HCT116 (cell line): ENCODE data around the gene KCNE1. TPM values are rescaled to one million over a fixed set of nuclear protein-coding genes. Genes with fewer than 3 reads are reported as not detected.

Experiments
- ATAC-seq: fragments of 200-7000 bp; cut with Tn5 transposase; 2 replicates; pipeline ENCODE4 v1.9.1; 2020; ENCODE audit warnings: mild to moderate bottlenecking, moderate library complexity
- BruUV-seq: library from RNA; stranded (reverse); fragments of 400-500 nt; replicated peaks from 2 replicates; lab custom pipeline; 2021; lab: Mats Ljungman, UMichigan
- CTCF ChIA-PET: fragments of 300-600 bp; sonication (Branson Sonifier 250); formaldehyde crosslinking; loops from one replicate; lab custom pipeline; 2021; ENCODE audit warnings: antibody characterized with exemption; lab: Charles Lee
- POLR2A ChIA-PET: fragments of 300-600, 350-600 bp; sonication (Branson Sonifier 250); formaldehyde crosslinking; loops from one replicate; lab custom pipeline; 2021; ENCODE audit warnings: antibody characterized with exemption; lab: Charles Lee
- RAD21 ChIA-PET, 2 experiments: fragments of 300-600 bp; sonication (Branson Sonifier 250); formaldehyde crosslinking; loops; one replicate each; lab custom pipeline; 2023; ENCODE audit warnings: low total read pairs in 2 of 2; ENCODE audit not compliant: uncharacterized antibody in 2 of 2, unreplicated experiment in 2 of 2, low non-redundant PET in 1 of 2; lab: Charles Lee
- DNase-seq: peaks from one replicate; pipeline ENCODE4 v3.0.0-alpha.2; 2010; ENCODE audit warnings: low read depth, low spot score
- H2AFZ ChIP-seq: fragments of 200-600 bp; shearing (Covaris generic), sonication (generic); 2 replicates; pipeline ENCODE4 v1.6.1; 2017; ENCODE audit warnings: low read depth, mixed run types, mixed read lengths, antibody characterized with exemption, low read length; ENCODE audit not compliant: poor library complexity, severe bottlenecking
- H3K27ac ChIP-seq: 2 replicates; pipeline ENCODE4 v1.5.1; 2012; ENCODE audit warnings: low read depth, low read length
- H3K27me3 ChIP-seq: fragments of 200-600 bp; sonication (generic); 2 replicates; pipeline ENCODE4 v1.6.1; 2016; ENCODE audit warnings: mixed run types, low read length, mixed read lengths; ENCODE audit not compliant: insufficient read depth
- H3K36me3 ChIP-seq, 2 experiments: fragments of 200-500 bp in 1 of 2; fragments of 200-600 bp in 1 of 2; sonication (Bioruptor generic) in 1 of 2; sonication (generic) in 1 of 2; 2 replicates each; pipeline versions ENCODE4 v1.5.1 to v1.6.1; 2014 to 2016; ENCODE audit warnings: low read length in 2 of 2, inconsistent platforms in 1 of 2, mixed read lengths in 1 of 2, mixed run types in 1 of 2; ENCODE audit not compliant: insufficient read depth in 2 of 2, control insufficient read depth in 1 of 2
- H3K4me1 ChIP-seq, 2 experiments: fragments of 200-600 bp in 1 of 2; sonication (generic) in 1 of 2; 2 replicates each; pipeline versions ENCODE4 v1.5.1 to v1.6.1; 2012 to 2017; ENCODE audit warnings: low read length in 2 of 2, inconsistent platforms in 1 of 2, mild to moderate bottlenecking in 1 of 2, mixed read lengths in 1 of 2, mixed run types in 1 of 2, moderate library complexity in 1 of 2; ENCODE audit not compliant: insufficient read depth in 2 of 2, control insufficient read depth in 1 of 2
- H3K4me2 ChIP-seq: fragments of 200-600 bp; sonication (generic); 2 replicates; pipeline ENCODE4 v1.6.1; 2017; ENCODE audit warnings: mixed run types, low read length, mixed read lengths
- H3K4me3 ChIP-seq, 2 experiments: fragments of 200-600 bp in 1 of 2; sonication (generic) in 1 of 2; replicated peaks in 1 of 2; 2 replicates each; pipeline ENCODE4 v1.5.1; 2011 to 2016; ENCODE audit warnings: low read length in 2 of 2, control low read depth in 1 of 2, low read depth in 1 of 2, mild to moderate bottlenecking in 1 of 2, mixed read lengths in 1 of 2, mixed run types in 1 of 2
- H3K79me2 ChIP-seq: fragments of 200-600 bp; sonication (generic); 2 replicates; pipeline ENCODE4 v1.6.1; 2017; ENCODE audit warnings: mild to moderate bottlenecking, mixed run types, low read length, moderate library complexity, mixed read lengths; ENCODE audit not compliant: insufficient read depth
- H3K9ac ChIP-seq: fragments of 200-600 bp; sonication (generic); 2 replicates; pipeline ENCODE4 v1.6.1; 2016; ENCODE audit warnings: low read length, mixed read lengths
- H3K9me2 ChIP-seq: fragments of 200-600 bp; sonication (generic), shearing (Covaris generic); 2 replicates; pipeline ENCODE4 v1.6.1; 2017; ENCODE audit warnings: mixed run types, mild to moderate bottlenecking, moderate library complexity; ENCODE audit not compliant: insufficient read depth
- H3K9me3 ChIP-seq, 2 experiments: fragments of 200-500 bp in 1 of 2; fragments of 200-600 bp in 1 of 2; sonication (Bioruptor generic) in 1 of 2; sonication (generic) in 1 of 2; 2 replicates each; pipeline ENCODE4 v1.6.1; 2014 to 2017; ENCODE audit warnings: low read length in 2 of 2, mixed read lengths in 2 of 2, inconsistent platforms in 1 of 2, low read depth in 1 of 2, mild to moderate bottlenecking in 1 of 2, mixed run types in 1 of 2, moderate library complexity in 1 of 2; ENCODE audit not compliant: control insufficient read depth in 1 of 2, insufficient read depth in 1 of 2
- H4K20me1 ChIP-seq: fragments of 200-600 bp; sonication (generic), shearing (Covaris generic); 2 replicates; pipeline ENCODE4 v1.6.1; 2017; ENCODE audit warnings: mixed run types, mild to moderate bottlenecking, moderate library complexity; ENCODE audit not compliant: insufficient read depth
- CBX3 ChIP-seq: IDR thresholded peaks from 2 replicates; pipeline ENCODE4 v1.6.1; 2012; ENCODE audit warnings: low read depth
- CEBPB ChIP-seq: IDR thresholded peaks from 2 replicates; pipeline ENCODE4 v1.6.1; 2012; ENCODE audit warnings: low read depth
- CTCF ChIP-seq, 3 experiments: fragments of 200-600 bp in 1 of 3; sonication (generic) in 1 of 3; IDR thresholded peaks in 2 of 3; conservative IDR thresholded peaks in 1 of 3; 2 replicates each; pipeline ENCODE4 v1.5.1; 2012 to 2017; ENCODE audit warnings: low read depth in 2 of 3, low read length in 2 of 3, antibody characterized with exemption in 1 of 3, borderline replicate concordance in 1 of 3, control low read depth in 1 of 3, mild to moderate bottlenecking in 1 of 3, mixed read lengths in 1 of 3, mixed run types in 1 of 3, moderate library complexity in 1 of 3; ENCODE audit not compliant: insufficient read depth in 1 of 3
- EZH2phosphoT487 ChIP-seq: fragments of 200-600 bp; IDR thresholded peaks from 2 replicates; pipeline ENCODE4 v1.6.1; 2018; ENCODE audit warnings: antibody characterized with exemption, borderline replicate concordance
- JUND ChIP-seq: IDR thresholded peaks from 2 replicates; pipeline ENCODE4 v1.6.1; 2012
- POLR2A ChIP-seq: IDR thresholded peaks from 2 replicates; pipeline ENCODE4 v1.7.0; 2011; ENCODE audit warnings: borderline replicate concordance; ENCODE audit not compliant: insufficient read depth, insufficient read length; ENCODE audit errors: extremely low read depth
- POLR2AphosphoS5 ChIP-seq: IDR thresholded peaks from 2 replicates; pipeline ENCODE4 v1.6.1; 2011; ENCODE audit warnings: mild to moderate bottlenecking, low read depth, low read length, moderate library complexity
- SP1 ChIP-seq: IDR thresholded peaks from 2 replicates; pipeline ENCODE4 v1.6.1; 2012; ENCODE audit warnings: low read depth
- ZFX ChIP-seq: fragments of 450-650 bp; IDR thresholded peaks from 2 replicates; pipeline ENCODE4 v1.6.1; 2017
- intact Hi-C: fragments of 100-400 bp; cut with micrococcal nuclease; formaldehyde crosslinking; loops from 2 replicates; pipeline ENCODE4 v1.10.0; 2022
- total RNA-seq: library from RNA; stranded (reverse); gene quantifications from one replicate; pipeline ENCODE4 v1.2.1, GENCODE V29; 2021; ENCODE audit not compliant: unreplicated experiment

Gene KCNE1
- total RNA-seq, 1 experiment from 2014 or later: not detected

DNA sequence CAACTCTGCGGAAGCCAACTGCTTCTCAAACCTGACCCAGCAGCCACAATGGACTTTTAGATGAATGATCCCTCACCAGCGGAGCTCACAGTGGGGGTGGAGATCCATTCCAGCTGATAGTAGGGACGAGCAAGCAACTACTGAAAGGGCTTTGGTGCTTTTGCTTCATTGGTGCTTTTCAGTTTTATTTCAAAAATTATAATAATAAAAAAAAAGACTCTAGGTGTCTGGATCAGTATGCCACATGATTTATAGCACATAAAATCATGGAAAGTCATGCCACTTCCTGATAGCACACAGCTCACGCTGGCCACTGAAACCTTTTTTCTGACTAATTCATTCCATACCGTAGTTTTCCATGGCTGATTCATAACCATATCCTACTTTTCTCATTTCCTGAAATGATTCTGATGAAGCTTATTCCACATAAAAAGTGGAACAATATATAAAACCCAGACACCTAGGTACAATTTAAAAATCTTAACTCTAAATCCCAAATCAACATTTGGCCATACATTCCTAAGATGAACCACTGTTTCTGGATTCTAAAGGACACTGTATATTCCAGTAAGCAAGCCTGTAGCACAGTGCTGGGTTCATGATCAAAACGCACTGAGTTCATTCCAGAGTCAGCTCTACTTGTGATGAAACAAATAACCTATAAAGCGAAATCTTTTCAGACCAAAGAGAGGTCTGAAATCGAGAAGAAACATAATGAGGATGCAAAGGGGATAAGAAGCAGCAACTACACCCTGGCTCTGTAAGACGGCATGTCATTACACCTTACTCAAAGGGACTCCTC lies 41.3 kb upstream of the KCNE1 start (continued):
- peak; percentile 71 for TF ChIP-seq SP1
- no peak for TF ChIP-seq POLR2A
- TF ChIP-seq CBX3: no peak
- no peak for TF ChIP-seq ZFX
- TF ChIP-seq JUND: peak; percentile 75
- TF ChIP-seq CEBPB: peak; percentile 22; the same call in 1 of the 2 replicates

DNA sequence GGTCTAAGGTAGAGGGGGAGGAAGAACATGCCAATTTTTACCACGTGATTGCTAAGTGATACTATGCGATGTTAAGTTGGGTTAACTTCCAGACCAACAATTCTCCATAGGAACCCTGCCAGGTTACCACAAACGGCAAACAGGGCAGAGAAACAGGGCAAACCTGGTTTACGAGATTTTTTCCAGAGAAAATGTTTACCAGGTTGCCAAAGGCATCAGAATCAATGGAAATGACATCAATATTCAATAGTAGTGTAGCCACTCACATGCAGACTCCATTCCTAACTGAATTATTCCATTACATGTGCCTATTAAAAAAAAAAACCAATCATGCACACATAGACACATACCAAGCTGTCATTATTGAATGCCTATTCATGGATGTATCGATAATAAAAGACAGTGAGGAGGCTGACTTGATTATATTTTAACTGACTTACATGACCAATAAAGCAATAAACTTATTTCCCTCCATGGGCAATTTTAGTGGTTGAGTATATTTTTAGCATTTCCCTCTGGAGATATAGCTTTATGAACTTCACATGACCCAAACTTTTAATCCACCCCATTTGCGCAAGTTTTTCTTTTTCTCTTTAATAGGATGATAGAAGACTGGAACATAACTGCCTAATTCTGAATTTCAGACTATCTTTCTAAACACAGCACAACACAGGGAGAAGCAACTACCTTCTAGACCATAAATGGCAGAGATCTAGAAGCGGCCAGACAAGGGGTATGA lies 40.5 kb upstream of the KCNE1 start:
- ATAC-seq: no peak
- Histone ChIP-seq H3K9me2 (no peaks in the 10 kb centered on the region), H4K20me1 (no peaks in the 10 kb centered on the region), H3K4me1 (peaks cover 0 to 12% of the 10 kb centered on the region in 2 experiments; a peak in 2 of 4 replicates), H3K27me3 (no peaks in the 10 kb centered on the region), H3K4me3 (no peak overlapping the region), H3K4me2 (no peak overlapping the region), H3K9ac (no peak overlapping the region), H2AFZ (no peak overlapping the region), H3K27ac (no peak overlapping the region), H3K9me3 (peaks cover 0 to 5% of the 10 kb centered on the region in 2 experiments; a peak in 1 of 4 replicates), H3K36me3 (no peaks in the 10 kb centered on the region), H3K79me2 (no peaks in the 10 kb centered on the region)
- ChIA-PET CTCF (interaction anchor here (2.3 kb wide), 1 partner anchor 9 kb away, joined by 6 read pairs; no protein-coding TSS in a partner anchor), RAD21 (no interaction called here), POLR2A (no interaction called here)
- DNase-seq: no peak
- intact Hi-C loops: loop anchor here (10.0 kb wide), 1 partner anchor 62 kb away; the partner anchor contains the start of gene RCAN1
- no peak for TF ChIP-seq POLR2AphosphoS5
- no peak for TF ChIP-seq ZFX
- no peak for TF ChIP-seq SP1
- TF ChIP-seq POLR2A: no peak
- no peak for TF ChIP-seq EZH2phosphoT487
- no peak for TF ChIP-seq CTCF (IDR thresholded peaks at IDR 0.05 in 2 of 3, conservative IDR thresholded peaks at IDR 0.05 in 1 of 3; ENCODE audit: borderline replicate concordance in 1 of 3, insufficient read depth in 1 of 3, low read depth in 2 of 3, low read length in 2 of 3)
- TF ChIP-seq CBX3: no peak
- no TSS peak for BruUV-seq
